Ascending aorta (tissue), 2 donors: Measurements from ENCODE around the gene RIN3. TPM values are rescaled to one million over a fixed set of nuclear protein-coding genes. Genes with fewer than 3 reads are reported as not detected.

Experiments used
- DNase-seq, 2 donors: peaks; one replicate each; pipeline ENCODE4 v3.0.0-alpha.2; 2019; ENCODE audit warnings: low spot score in 2 of 2
- H3K27ac ChIP-seq, 2 donors: fragments of 200-600 bp; sonication (generic); one replicate each; pipeline ENCODE4 v1.5.1; 2016 to 2017; ENCODE audit warnings: mild to moderate bottlenecking in 1 of 2
- H3K27me3 ChIP-seq: fragments of 200-600 bp; sonication (generic); one replicate; pipeline ENCODE4 v1.5.1; 2017
- H3K36me3 ChIP-seq, 2 donors: fragments of 200-600 bp; sonication (generic); one replicate each; pipeline ENCODE4 v1.5.1; 2016
- H3K4me1 ChIP-seq, 2 donors: fragments of 200-600 bp; sonication (generic); one replicate each; pipeline ENCODE4 v1.5.1; 2016 to 2017; ENCODE audit warnings: mild to moderate bottlenecking in 1 of 2
- H3K4me3 ChIP-seq, 2 donors: fragments of 200-600 bp; sonication (generic); one replicate each; pipeline ENCODE4 v1.5.1; 2016 to 2017; ENCODE audit warnings: mild to moderate bottlenecking in 1 of 2
- H3K9me3 ChIP-seq, 2 donors: fragments of 200-600 bp; sonication (generic); one replicate each; pipeline ENCODE4 v1.5.1; 2016
- intact Hi-C: fragments of 100-400 bp; cut with DNase I; formaldehyde crosslinking; loops from one replicate; pipeline ENCODE4 v1.15.1; 2023
- total RNA-seq: library from RNA; depleted of rRNA; stranded (reverse); fragments of >200 nt; gene quantifications from one replicate; pipeline ENCODE4 v1.1.0, GENCODE V29; 2016
- TF ChIP-seq, protein P1 (sequence below), 3 experiments: fragments of 200-600 bp in 2 of 3; fragments of 450-650 bp in 1 of 3; sonication (generic) in 2 of 3; IDR thresholded peaks; one replicate each; pipeline ENCODE4 v1.5.1; 2016 to 2019; ENCODE audit warnings: antibody characterized with exemption in 3 of 3, mild to moderate bottlenecking in 1 of 3, moderate library complexity in 1 of 3

The RIN3 gene
- total RNA-seq, 1 donor from 2014 or later = 30.3 TPM

DNA sequence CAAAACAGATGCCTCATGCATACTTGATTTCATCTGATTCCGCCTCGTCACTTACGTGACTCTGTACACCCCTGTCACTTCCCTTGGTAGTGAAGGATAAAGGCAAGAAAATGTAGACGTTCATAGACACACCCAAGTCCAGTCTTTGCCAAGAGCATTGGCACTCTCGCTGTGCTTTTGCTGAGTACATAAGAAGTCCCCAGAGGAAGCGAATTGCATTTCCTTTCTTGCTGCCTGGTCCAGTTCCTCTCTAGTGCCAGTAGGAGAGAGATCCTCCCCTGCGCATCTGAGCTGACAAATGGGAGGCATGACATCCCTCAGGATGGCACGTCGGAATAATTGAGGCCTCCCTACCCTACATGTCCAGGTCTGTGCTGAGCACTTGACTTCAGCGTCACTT is 21.3 kb upstream of the RIN3 start:
- Histone ChIP-seq H3K36me3 (no peaks in the 10 kb centered on the region), H3K4me1 (no peaks in the 10 kb centered on the region), H3K4me3 (no peak overlapping the region), H3K27me3 (no peaks in the 10 kb centered on the region), H3K27ac (peak overlapping the region in 1 of 2 donors; percentile 5), H3K9me3 (no peaks in the 10 kb centered on the region)
- DNase-seq = peak in 1 of 2 donors; percentile 62
- TF ChIP-seq, protein P1, sequence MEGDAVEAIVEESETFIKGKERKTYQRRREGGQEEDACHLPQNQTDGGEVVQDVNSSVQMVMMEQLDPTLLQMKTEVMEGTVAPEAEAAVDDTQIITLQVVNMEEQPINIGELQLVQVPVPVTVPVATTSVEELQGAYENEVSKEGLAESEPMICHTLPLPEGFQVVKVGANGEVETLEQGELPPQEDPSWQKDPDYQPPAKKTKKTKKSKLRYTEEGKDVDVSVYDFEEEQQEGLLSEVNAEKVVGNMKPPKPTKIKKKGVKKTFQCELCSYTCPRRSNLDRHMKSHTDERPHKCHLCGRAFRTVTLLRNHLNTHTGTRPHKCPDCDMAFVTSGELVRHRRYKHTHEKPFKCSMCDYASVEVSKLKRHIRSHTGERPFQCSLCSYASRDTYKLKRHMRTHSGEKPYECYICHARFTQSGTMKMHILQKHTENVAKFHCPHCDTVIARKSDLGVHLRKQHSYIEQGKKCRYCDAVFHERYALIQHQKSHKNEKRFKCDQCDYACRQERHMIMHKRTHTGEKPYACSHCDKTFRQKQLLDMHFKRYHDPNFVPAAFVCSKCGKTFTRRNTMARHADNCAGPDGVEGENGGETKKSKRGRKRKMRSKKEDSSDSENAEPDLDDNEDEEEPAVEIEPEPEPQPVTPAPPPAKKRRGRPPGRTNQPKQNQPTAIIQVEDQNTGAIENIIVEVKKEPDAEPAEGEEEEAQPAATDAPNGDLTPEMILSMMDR (IDR thresholded peaks at IDR 0.05) = peak in 1 of 3 experiments; percentile 8
- intact Hi-C loops = no loop called here

- intact Hi-C loops = no loop called here
- Histone ChIP-seq H3K27ac (no peak overlapping the region), H3K9me3 (no peaks in the 10 kb centered on the region), H3K27me3 (no peaks in the 10 kb centered on the region), H3K4me1 (no peaks in the 10 kb centered on the region), H3K4me3 (no peak overlapping the region), H3K36me3 (no peaks in the 10 kb centered on the region)
- TF ChIP-seq, protein P1 (IDR thresholded peaks at IDR 0.05) = no peak
- DNase-seq = peak in 1 of 2 donors; percentile 57
Measured at GRCh38 chr14:92493024-92493423, 20.6 kb upstream of the RIN3 start.

GRCh38 chr14:92493492-92493891 is 20.1 kb upstream of the RIN3 start:
- Histone ChIP-seq H3K36me3 (no peaks in the 10 kb centered on the region), H3K9me3 (no peaks in the 10 kb centered on the region), H3K27me3 (no peaks in the 10 kb centered on the region), H3K27ac (no peak overlapping the region), H3K4me3 (no peak overlapping the region), H3K4me1 (no peaks in the 10 kb centered on the region)
- peak in 1 of 2 donors; percentile 48 for DNase-seq
- TF ChIP-seq, protein P1 (IDR thresholded peaks at IDR 0.05) = no peak
- intact Hi-C loops = no loop called here

GRCh38 chr14:92494512-92494911 is 19.1 kb upstream of the RIN3 start:
- no peak overlapping the region for H3K27ac ChIP-seq
- H3K36me3 ChIP-seq = no peaks in the 10 kb centered on the region
- no peak overlapping the region for H3K4me3 ChIP-seq
- no peaks in the 10 kb centered on the region for H3K4me1 ChIP-seq
- DNase-seq = no peak
- H3K27me3 ChIP-seq = no peaks in the 10 kb centered on the region
- H3K9me3 ChIP-seq = no peaks in the 10 kb centered on the region
- TF ChIP-seq, protein P1 (IDR thresholded peaks at IDR 0.05) = no peak
- intact Hi-C loops = no loop called here

- H3K9me3 ChIP-seq = no peaks in the 10 kb centered on the region
- DNase-seq = peak in 1 of 2 donors; percentile 66
- H3K36me3 ChIP-seq = no peaks in the 10 kb centered on the region
- TF ChIP-seq, protein P1 (IDR thresholded peaks at IDR 0.05) = no peak
- H3K27me3 ChIP-seq = no peaks in the 10 kb centered on the region
- intact Hi-C loops = no loop called here
- no peak overlapping the region for H3K4me3 ChIP-seq
- H3K4me1 ChIP-seq = no peaks in the 10 kb centered on the region
- H3K27ac ChIP-seq = no peak overlapping the region
Measured at GRCh38 chr14:92495027-92495426, 18.6 kb upstream of the RIN3 start.
